Astrocyte (in vitro differentiated cells and primary cell): ENCODE results near the gene AFG1L.

ENCODE experiments used
- EZH2 ChIP-seq: IDR thresholded peaks from 2 replicates; pipeline ENCODE4 v1.6.1; 2012; ENCODE audit warnings: mild to moderate bottlenecking, low read length, inconsistent platforms; ENCODE audit not compliant: insufficient read depth
- TF ChIP-seq, protein P1 (sequence below): IDR thresholded peaks from 2 replicates; pipeline ENCODE4 v1.5.1; 2011; ENCODE audit warnings: low read depth, mild to moderate bottlenecking, inconsistent platforms, low read length, moderate library complexity; ENCODE audit not compliant: insufficient read depth

DNA sequence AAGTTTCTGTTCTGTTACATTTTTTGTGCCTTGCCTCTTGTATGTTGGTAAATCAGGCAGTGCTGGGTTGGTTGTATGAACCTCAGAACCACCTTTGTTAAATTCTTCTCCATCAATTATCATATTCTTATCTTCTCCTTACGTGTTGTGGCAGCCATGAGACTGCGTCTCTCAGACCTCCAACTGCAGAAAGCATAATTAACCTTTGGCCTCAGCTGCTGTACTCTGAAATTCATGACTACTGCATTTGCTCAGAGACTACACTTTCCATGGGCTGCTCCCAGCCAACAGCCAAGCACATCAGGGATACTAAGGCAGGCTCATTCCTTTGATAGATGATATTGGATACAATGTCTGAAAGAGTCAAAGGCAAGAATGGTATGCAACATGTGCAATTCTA is 18.9 kb upstream of the AFG1L start:
- TF ChIP-seq, protein P1, sequence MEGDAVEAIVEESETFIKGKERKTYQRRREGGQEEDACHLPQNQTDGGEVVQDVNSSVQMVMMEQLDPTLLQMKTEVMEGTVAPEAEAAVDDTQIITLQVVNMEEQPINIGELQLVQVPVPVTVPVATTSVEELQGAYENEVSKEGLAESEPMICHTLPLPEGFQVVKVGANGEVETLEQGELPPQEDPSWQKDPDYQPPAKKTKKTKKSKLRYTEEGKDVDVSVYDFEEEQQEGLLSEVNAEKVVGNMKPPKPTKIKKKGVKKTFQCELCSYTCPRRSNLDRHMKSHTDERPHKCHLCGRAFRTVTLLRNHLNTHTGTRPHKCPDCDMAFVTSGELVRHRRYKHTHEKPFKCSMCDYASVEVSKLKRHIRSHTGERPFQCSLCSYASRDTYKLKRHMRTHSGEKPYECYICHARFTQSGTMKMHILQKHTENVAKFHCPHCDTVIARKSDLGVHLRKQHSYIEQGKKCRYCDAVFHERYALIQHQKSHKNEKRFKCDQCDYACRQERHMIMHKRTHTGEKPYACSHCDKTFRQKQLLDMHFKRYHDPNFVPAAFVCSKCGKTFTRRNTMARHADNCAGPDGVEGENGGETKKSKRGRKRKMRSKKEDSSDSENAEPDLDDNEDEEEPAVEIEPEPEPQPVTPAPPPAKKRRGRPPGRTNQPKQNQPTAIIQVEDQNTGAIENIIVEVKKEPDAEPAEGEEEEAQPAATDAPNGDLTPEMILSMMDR, result no peak
- no peak for TF ChIP-seq EZH2
